Retina (tissue), 1 donor: Measurements from ENCODE around the gene CHCHD3.

ENCODE experiments used
- DNase-seq: peaks from one replicate; pipeline ENCODE4 v3.0.0-alpha.2; 2016

CHCHD3 gene

GRCh38 chr7:132800522-132800921, 281.4 kb downstream of the CHCHD3 start:
- no peak for DNase-seq

- no peak for DNase-seq
Measured at GRCh38 chr7:132799081-132799413, 282.8 kb downstream of the CHCHD3 start.

- no peak for DNase-seq
Measured at GRCh38 chr7:132797152-132797551, 284.7 kb downstream of the CHCHD3 start.

GRCh38 chr7:132793474-132793873, 288.4 kb downstream of the CHCHD3 start:
- DNase-seq = peak; percentile 28

GRCh38 chr7:132791036-132791435, 290.9 kb downstream of the CHCHD3 start:
- no peak for DNase-seq

- DNase-seq = no peak
Measured at GRCh38 chr7:132790104-132790503, 291.8 kb downstream of the CHCHD3 start.

GRCh38 chr7:132789281-132789680, 292.6 kb downstream of the CHCHD3 start:
- DNase-seq = no peak

- no peak for DNase-seq
Measured at GRCh38 chr7:132785870-132786269, 296.0 kb downstream of the CHCHD3 start.

- DNase-seq = no peak
Measured at GRCh38 chr7:132784406-132784805, 297.5 kb downstream of the CHCHD3 start.

- no peak for DNase-seq
Measured at GRCh38 chr7:132783824-132784223, 298.1 kb downstream of the CHCHD3 start.

- no peak for DNase-seq
Measured at GRCh38 chr7:132782777-132783640, 298.9 kb downstream of the CHCHD3 start.

GRCh38 chr7:132780822-132781221, 301.1 kb downstream of the CHCHD3 start:
- DNase-seq = no peak

- no peak for DNase-seq
Measured at GRCh38 chr7:132779164-132779563, 302.7 kb downstream of the CHCHD3 start.

- DNase-seq = no peak
Measured at GRCh38 chr7:132778761-132779160, 303.1 kb downstream of the CHCHD3 start.

- no peak for DNase-seq
Measured at GRCh38 chr7:132777956-132778355, 303.9 kb downstream of the CHCHD3 start.

GRCh38 chr7:132777414-132777813, 304.5 kb downstream of the CHCHD3 start:
- DNase-seq = no peak

GRCh38 chr7:132776048-132776620, 305.8 kb downstream of the CHCHD3 start:
- DNase-seq = no peak

- DNase-seq = no peak
Measured at GRCh38 chr7:132773527-132773956, 308.3 kb downstream of the CHCHD3 start.

GRCh38 chr7:132771301-132771730, 310.6 kb downstream of the CHCHD3 start:
- no peak for DNase-seq

GRCh38 chr7:132770055-132770454, 311.8 kb downstream of the CHCHD3 start:
- no peak for DNase-seq

GRCh38 chr7:132769280-132769679, 312.6 kb downstream of the CHCHD3 start:
- DNase-seq = no peak

GRCh38 chr7:132768099-132768498, 313.8 kb downstream of the CHCHD3 start:
- no peak for DNase-seq

GRCh38 chr7:132767378-132767777, 314.5 kb downstream of the CHCHD3 start:
- DNase-seq = no peak

GRCh38 chr7:132766660-132767059, 315.2 kb downstream of the CHCHD3 start:
- DNase-seq = no peak

- DNase-seq = no peak
Measured at GRCh38 chr7:132765861-132766260, 316.0 kb downstream of the CHCHD3 start.
